Hepatic stellate cell (primary cell): Measurements from ENCODE around the gene DNHD1.

Experiments
- DNase-seq: peaks from one replicate; pipeline ENCODE4 v3.0.0; 2011; ENCODE audit warnings: low spot score

DNHD1 gene

GRCh38 chr11:6565325-6565724 lies 68.2 kb downstream of the DNHD1 start:
- DNase-seq: no peak

GRCh38 chr11:6565988-6566703 lies 69.1 kb downstream of the DNHD1 start:
- DNase-seq: no peak

DNA sequence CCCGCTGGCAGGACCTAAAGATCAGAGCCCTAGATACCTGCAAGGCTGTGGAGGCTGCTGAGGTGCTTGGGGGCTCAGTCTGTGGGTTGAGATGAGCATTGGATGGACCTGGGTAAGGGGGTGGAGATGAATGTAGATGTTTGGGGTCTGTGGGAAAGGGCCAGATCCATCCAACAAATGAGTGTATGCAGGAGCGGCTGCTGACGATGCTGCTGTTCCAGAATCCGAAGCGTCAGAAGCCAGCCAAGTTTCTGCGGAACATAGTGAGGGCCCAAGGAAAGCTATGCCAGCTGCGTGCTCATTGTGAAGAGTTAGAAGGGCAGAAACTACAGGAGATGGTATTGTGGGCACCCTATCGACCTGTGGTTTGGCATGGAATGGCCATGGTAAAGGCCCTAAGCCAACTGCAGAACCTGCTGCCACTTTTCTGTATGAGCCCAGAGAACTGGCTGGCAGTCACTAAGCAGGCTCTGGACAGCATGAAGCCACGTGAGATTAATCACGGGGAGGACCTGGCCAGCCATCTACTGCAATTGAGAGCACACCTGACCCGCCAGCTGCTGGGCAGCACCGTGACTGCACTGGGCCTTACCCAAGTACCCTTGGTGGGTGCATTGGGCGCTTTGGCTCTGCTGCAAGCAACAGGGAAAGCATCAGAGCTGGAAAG lies 69.8 kb downstream of the DNHD1 start:
- no peak for DNase-seq

DNA sequence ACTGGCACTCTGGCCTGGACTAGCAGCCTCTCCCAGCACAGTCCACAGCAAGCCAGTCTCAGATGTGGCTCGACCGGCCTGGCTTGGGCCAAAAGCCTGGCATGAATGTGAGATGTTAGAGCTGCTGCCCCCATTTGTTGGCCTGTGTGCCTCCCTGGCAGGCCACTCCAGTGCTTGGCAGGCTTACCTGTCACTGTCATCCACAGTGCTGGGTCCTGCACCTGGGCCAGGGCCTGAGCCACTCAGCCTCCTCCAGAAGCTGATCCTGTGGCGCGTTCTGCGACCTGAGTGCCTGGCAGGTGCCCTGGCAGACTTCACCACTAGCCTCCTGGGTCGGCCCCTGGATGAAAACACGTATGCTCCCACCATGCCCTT lies 70.3 kb downstream of the DNHD1 start:
- no peak for DNase-seq

DNA sequence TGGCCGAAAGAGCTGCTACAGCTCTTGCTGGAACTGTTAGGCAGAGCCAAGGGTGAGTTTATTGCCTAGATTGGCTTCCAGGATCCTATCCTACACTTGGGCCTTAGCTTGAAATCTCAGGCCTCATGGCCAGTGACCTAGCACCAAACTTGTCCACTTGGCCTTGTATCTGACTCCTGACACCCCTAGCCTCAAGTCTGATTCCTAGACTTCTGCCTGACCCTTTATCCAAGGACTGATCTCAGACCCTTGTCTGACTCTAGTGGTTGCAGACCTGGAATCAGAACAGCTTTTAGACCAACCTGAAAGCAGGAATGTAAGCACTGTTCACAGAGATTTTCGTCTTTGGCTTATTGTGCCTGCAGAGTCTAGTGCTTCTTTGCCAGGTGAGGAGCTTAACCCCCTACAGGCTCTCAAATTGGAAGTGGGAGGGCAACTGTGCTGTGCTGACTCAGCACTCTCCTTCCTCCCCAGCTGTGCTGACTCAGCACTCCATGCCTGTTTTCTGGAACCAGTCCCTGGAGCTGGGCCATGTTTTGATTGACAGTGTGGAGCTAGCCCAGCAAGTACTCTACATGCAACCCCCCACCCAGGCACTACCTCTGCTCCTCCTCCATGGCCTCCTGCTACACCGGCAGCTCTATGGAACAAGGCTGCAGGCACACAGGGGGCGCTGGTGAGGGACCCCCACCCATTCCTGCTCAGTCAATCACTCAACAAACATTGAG lies 71.3 kb downstream of the DNHD1 start:
- DNase-seq: peak; percentile 58

DNA sequence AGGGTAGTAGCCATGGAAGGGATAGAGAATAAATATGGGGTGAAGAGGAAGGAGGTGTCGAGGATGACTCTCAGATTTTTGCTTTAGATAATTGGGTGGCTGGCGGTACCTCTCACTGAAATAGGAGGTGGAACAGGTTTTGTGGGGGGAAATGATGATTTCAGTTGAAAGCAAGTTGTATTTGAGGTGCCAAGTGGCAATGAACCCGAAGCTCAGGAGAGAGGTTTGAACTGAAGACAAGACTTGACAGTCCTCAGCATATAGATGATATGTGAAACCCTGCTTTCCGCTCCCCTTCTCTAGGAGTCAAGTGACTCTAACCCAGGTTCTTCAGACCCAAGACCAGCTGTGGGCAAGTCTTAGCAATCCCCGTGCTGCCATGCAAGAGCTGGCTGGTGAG lies 72.6 kb downstream of the DNHD1 start:
- no peak for DNase-seq

- no peak for DNase-seq
Observed at GRCh38 chr11:6570691-6571427, 73.8 kb downstream of the DNHD1 start.

- no peak for DNase-seq
Observed at GRCh38 chr11:6571434-6572008, 74.4 kb downstream of the DNHD1 start.

GRCh38 chr11:6572215-6572614 lies 75.1 kb downstream of the DNHD1 start:
- peak; percentile 74 for DNase-seq

DNA sequence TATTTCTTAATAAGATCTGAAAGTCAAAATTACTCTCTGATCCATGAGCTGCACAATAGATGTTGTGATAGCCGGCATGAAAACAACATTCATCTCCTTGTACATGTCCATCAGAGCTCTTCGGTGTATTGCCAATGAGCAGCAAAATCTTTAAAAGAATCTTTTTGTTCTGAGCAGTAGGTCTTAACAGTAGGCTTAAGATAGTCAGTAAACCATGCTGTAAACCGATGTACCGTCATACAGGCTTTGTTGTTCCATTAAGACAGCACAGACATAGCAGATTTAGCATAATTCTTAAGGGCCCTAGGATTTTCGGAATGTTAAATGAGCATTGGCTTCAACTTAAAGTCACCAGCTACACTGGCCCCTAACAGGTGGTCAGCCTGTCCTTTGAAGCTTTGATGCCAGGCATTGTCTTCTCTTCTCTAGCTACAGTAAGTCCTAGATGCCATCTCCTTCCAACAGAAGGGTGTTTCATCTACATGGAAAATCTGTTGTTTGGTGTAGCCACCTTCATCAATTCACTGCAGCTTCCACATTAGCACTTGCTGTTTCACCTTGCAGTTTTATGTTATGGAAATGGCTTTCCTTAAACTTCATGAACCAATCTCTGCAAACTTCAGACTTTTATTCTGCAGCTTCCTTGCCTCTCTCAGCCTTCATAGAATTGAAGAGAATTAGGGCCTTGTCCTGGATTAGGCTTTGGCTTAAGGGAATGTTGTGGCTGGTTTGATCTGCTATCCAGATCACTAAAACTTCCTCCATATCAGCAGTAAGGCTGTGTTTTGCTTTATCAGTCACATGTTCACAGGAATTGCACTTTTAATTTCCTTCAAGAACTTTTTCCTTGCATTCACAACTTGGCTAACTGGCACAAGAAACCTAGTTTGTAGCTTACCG lies 78.0 kb downstream of the DNHD1 start:
- DNase-seq: no peak

GRCh38 chr11:6576471-6577373 lies 79.6 kb downstream of the DNHD1 start:
- no peak for DNase-seq

DNA sequence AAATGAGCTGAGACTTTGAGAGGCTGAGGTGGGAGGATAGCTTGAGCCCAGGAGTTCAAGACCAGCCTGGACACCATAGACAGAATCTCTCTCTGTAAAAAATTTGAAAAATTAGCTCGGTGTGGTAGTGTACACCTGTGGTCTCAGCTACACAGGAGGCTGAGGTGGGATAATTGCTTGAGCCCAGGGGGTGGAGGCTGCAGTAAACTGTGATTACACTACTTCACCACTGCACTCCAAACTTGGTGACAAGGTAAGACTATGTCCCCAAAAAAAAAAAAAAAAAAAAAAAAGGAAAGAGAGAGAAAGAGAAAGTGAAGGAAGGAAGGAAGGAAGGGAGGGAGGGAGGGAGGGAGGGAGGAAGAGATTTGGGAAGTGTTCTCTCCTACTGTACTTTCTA lies 81.1 kb downstream of the DNHD1 start:
- DNase-seq: no peak

DNA sequence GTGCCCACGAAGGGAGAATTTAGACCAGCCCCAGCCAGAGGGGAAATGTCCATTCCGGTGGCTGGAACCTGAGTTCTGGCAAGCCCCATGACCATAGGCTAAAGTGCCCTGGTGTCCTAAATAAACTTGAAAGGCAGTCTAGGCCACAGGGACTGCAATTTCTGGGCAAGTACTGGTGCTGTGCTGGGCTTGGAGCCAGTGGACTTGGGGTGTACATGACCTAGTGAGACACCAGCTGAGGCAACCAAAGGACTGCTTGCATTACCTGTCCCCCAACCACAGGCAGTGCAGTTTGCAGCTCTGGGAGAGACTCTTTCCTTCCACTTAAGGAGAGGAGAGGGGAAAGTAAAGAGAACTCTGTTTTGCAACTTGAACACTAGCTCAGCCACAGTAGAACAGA lies 82.6 kb downstream of the DNHD1 start:
- no peak for DNase-seq

GRCh38 chr11:6583584-6583983 lies 86.5 kb downstream of the DNHD1 start:
- DNase-seq: no peak

GRCh38 chr11:6584528-6584927 lies 87.4 kb downstream of the DNHD1 start:
- no peak for DNase-seq

- no peak for DNase-seq
Observed at GRCh38 chr11:6586434-6587359, 89.6 kb downstream of the DNHD1 start.

DNA sequence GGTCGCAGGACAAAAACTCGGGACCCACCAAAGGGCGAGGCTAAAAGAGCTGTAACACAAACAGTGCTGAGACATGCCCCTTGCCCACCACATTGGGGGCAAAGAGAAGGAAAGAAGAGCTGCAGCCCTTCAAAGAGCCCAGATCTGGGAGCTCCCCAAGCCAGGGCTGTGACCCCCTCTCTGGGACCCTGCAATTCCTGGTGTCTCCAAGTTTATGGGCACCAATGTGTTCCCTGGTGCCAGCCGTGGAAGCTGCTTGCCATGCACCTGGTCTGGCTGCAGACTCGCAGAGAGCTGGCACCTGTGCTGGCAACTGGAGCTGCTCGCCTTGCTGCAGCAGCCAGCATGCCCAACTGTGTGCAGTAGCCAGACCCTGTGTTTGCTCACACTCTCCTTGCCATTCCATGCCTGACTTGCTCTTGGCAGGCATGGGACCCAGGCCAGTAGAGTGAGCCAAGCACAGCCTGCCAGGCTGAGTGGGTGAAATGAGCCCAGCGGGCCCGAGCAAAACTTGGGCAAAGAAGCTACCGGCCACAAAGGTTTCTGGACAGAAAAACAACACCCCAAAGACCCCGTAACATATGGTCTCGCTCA lies 90.4 kb downstream of the DNHD1 start:
- DNase-seq: no peak

GRCh38 chr11:6588018-6588417 lies 90.9 kb downstream of the DNHD1 start:
- DNase-seq: no peak
